ENCODE results near the gene CNKSR1. TPM values are rescaled to one million over a fixed set of nuclear protein-coding genes. Genes with fewer than 3 reads are reported as not detected.

The CNKSR1 gene
- total RNA-seq, 4 donors from 2014 or later, result 28.9 to 160 (median 105) TPM

- no peaks in the 10 kb centered on the region for H3K9me3 ChIP-seq
Measured at GRCh38 chr1:26134466-26134865, 42.8 kb upstream of the CNKSR1 start.

GRCh38 chr1:26138974-26139558 lies 38.2 kb upstream of the CNKSR1 start:
- Histone ChIP-seq H3K36me3 (no peaks in the 10 kb centered on the region), H3K4me1 (no peaks in the 10 kb centered on the region), H3K27ac (no peak overlapping the region), H3K27me3 (no peaks in the 10 kb centered on the region), H3K9me3 (no peaks in the 10 kb centered on the region), H3K4me3 (no peak overlapping the region)
- no peak for TF ChIP-seq POLR2A (IDR thresholded peaks at IDR 0.05)
- no peak for TF ChIP-seq CTCF (IDR thresholded peaks at IDR 0.05)
- no peak for DNase-seq

More at GRCh38 chr1:26134466-26134865, 42.8 kb upstream of the CNKSR1 start:
- Histone ChIP-seq H3K27me3 (no peaks in the 10 kb centered on the region), H3K36me3 (no peaks in the 10 kb centered on the region), H3K4me1 (no peaks in the 10 kb centered on the region), H3K4me3 (no peak overlapping the region), H3K27ac (no peak overlapping the region)
- no peak for DNase-seq
- TF ChIP-seq CTCF (IDR thresholded peaks at IDR 0.05) (no peak), POLR2A (IDR thresholded peaks at IDR 0.05) (no peak)

GRCh38 chr1:26142159-26142558 lies 35.1 kb upstream of the CNKSR1 start:
- DNase-seq, result no peak
- Histone ChIP-seq H3K4me1 (no peaks in the 10 kb centered on the region), H3K9me3 (no peaks in the 10 kb centered on the region), H3K4me3 (no peak overlapping the region), H3K36me3 (no peaks in the 10 kb centered on the region), H3K27ac (no peak overlapping the region), H3K27me3 (no peaks in the 10 kb centered on the region)
- TF ChIP-seq CTCF (IDR thresholded peaks at IDR 0.05), result no peak

- H3K27ac ChIP-seq, result no peak overlapping the region
- no peaks in the 10 kb centered on the region for H3K36me3 ChIP-seq
- DNase-seq, result peak; percentile 78 to 93 (median 79)
- no peak for TF ChIP-seq POLR2A (IDR thresholded peaks at IDR 0.05)
- TF ChIP-seq CTCF (IDR thresholded peaks at IDR 0.05), result peak; percentile 64 to 85 (median 82)
- no peaks in the 10 kb centered on the region for H3K27me3 ChIP-seq
- H3K9me3 ChIP-seq, result no peaks in the 10 kb centered on the region
- no peaks in the 10 kb centered on the region for H3K4me1 ChIP-seq
- H3K4me3 ChIP-seq, result no peak overlapping the region
Measured at GRCh38 chr1:26145041-26145959, 32.0 kb upstream of the CNKSR1 start.

- TF ChIP-seq POLR2A (IDR thresholded peaks at IDR 0.05), result no peak
- TF ChIP-seq CTCF (IDR thresholded peaks at IDR 0.05), result no peak
- Histone ChIP-seq H3K9me3 (no peaks in the 10 kb centered on the region), H3K4me3 (no peak overlapping the region), H3K36me3 (no peaks in the 10 kb centered on the region), H3K27ac (no peak overlapping the region), H3K4me1 (no peaks in the 10 kb centered on the region), H3K27me3 (no peaks in the 10 kb centered on the region)
- no peak for DNase-seq
Measured at GRCh38 chr1:26145960-26146294, 31.4 kb upstream of the CNKSR1 start.

Data from Peyer's patch (tissue), 4 donors.